Activated CD4-positive, alpha-beta T cell treated with anti-CD3 and anti-CD28 coated beads for 36 hours (primary cell): Measurements from ENCODE around the gene KRTAP24-1. TPM values are rescaled to one million over a fixed set of nuclear protein-coding genes. Genes with fewer than 3 reads are reported as not detected.

ENCODE experiments used
- ATAC-seq: fragments of 200-7000 bp; cut with Tn5 transposase; one replicate; pipeline ENCODE4 v1.10.0; 2021; ENCODE audit warnings: mild to moderate bottlenecking, moderate library complexity
- CTCF ChIA-PET: fragments of 350-600 bp; sonication (Branson Sonifier 250); formaldehyde crosslinking; loops from one replicate; lab custom pipeline; 2021; ENCODE audit warnings: antibody characterized with exemption; lab: Charles Lee
- POLR2A ChIA-PET: fragments of 350-600 bp; sonication (Branson Sonifier 250); formaldehyde crosslinking; loops from one replicate; lab custom pipeline; 2021; ENCODE audit warnings: antibody characterized with exemption, inconsistent platforms; lab: Charles Lee
- DNase-seq: peaks from one replicate; pipeline ENCODE4 v3.0.0-alpha.2; 2020
- H3K27ac Mint-ChIP-seq: one replicate; pipeline ENCODE4 v1.8.0; 2021; ENCODE audit warnings: mixed read lengths
- H3K27me3 Mint-ChIP-seq: one replicate; pipeline ENCODE4 v1.8.0; 2021; ENCODE audit warnings: mixed read lengths
- H3K36me3 Mint-ChIP-seq: one replicate; pipeline ENCODE4 v1.8.0; 2021; ENCODE audit warnings: low read depth, mixed read lengths
- H3K4me1 Mint-ChIP-seq: one replicate; pipeline ENCODE4 v1.8.0; 2021; ENCODE audit warnings: mixed read lengths
- H3K4me3 Mint-ChIP-seq: one replicate; pipeline ENCODE4 v1.8.0; 2021; ENCODE audit warnings: mild to moderate bottlenecking, moderate library complexity, mixed read lengths
- H3K9me3 Mint-ChIP-seq: one replicate; pipeline ENCODE4 v1.8.0; 2021; ENCODE audit warnings: low read depth, mixed read lengths
- intact Hi-C, 2 experiments: fragments of 100-400 bp; cut with DNase I in 1 of 2; cut with micrococcal nuclease in 1 of 2; formaldehyde crosslinking; loops; one replicate each; pipeline versions ENCODE4 v1.14.2 to v1.15.1; 2022 to 2024; cut with DNase I, micrococcal nuclease
- total RNA-seq, 2 experiments: library from RNA; stranded (reverse); gene quantifications; one replicate each; pipeline ENCODE4 v1.2.3, GENCODE V29; 2021

Gene KRTAP24-1
- total RNA-seq, 2 experiments from 2014 or later: not detected

GRCh38 chr21:30234050-30234449, 48.7 kb downstream of the KRTAP24-1 start:
- Mint-ChIP-seq H3K4me1 (no peaks in the 10 kb centered on the region), H3K36me3 (no peaks in the 10 kb centered on the region), H3K4me3 (no peak overlapping the region), H3K27me3 (no peaks in the 10 kb centered on the region), H3K27ac (no peak overlapping the region), H3K9me3 (no peaks in the 10 kb centered on the region)
- ATAC-seq (no peak), DNase-seq (no peak)
- CTCF ChIA-PET: no interaction called here
- intact Hi-C loops: no loop called here
- POLR2A ChIA-PET: no interaction called here

- no peak overlapping the region for H3K27ac Mint-ChIP-seq
- H3K4me1 Mint-ChIP-seq: no peaks in the 10 kb centered on the region
- CTCF ChIA-PET: no interaction called here
Observed at GRCh38 chr21:30233228-30234020, 49.3 kb downstream of the KRTAP24-1 start.

GRCh38 chr21:30232011-30232410, 50.7 kb downstream of the KRTAP24-1 start:
- H3K36me3 Mint-ChIP-seq: no peaks in the 10 kb centered on the region
- H3K9me3 Mint-ChIP-seq: no peaks in the 10 kb centered on the region
- ChIA-PET CTCF (no interaction called here), POLR2A (no interaction called here)
- H3K27ac Mint-ChIP-seq: no peak overlapping the region
- intact Hi-C loops: no loop called here
- ATAC-seq: no peak
- no peaks in the 10 kb centered on the region for H3K27me3 Mint-ChIP-seq
- no peak overlapping the region for H3K4me3 Mint-ChIP-seq
- no peak for DNase-seq
- no peaks in the 10 kb centered on the region for H3K4me1 Mint-ChIP-seq

More at GRCh38 chr21:30233228-30234020, 49.3 kb downstream of the KRTAP24-1 start:
- no peaks in the 10 kb centered on the region for H3K27me3 Mint-ChIP-seq
- ATAC-seq: no peak
- POLR2A ChIA-PET: no interaction called here
- H3K9me3 Mint-ChIP-seq: no peaks in the 10 kb centered on the region
- intact Hi-C loops: no loop called here
- DNase-seq: no peak
- no peak overlapping the region for H3K4me3 Mint-ChIP-seq
- no peaks in the 10 kb centered on the region for H3K36me3 Mint-ChIP-seq

Other genes with a start within 250 kb of the KRTAP24-1 start
- not detected for gene CLDN17, start 116.1 kb downstream of the KRTAP24-1 start, total RNA-seq
- not detected for gene CLDN8, start 66.9 kb downstream of the KRTAP24-1 start, total RNA-seq
- not detected for gene KRTAP25-1, start 6.6 kb upstream of the KRTAP24-1 start, total RNA-seq
- gene KRTAP26-1, start 37.4 kb upstream of the KRTAP24-1 start, total RNA-seq: not detected
- not detected for gene KRTAP27-1, start 54.7 kb upstream of the KRTAP24-1 start, total RNA-seq
- not detected for gene KRTAP23-1, start 65.7 kb upstream of the KRTAP24-1 start, total RNA-seq
- gene KRTAP13-2, start 89.3 kb upstream of the KRTAP24-1 start, total RNA-seq: not detected
- not detected for gene KRTAP13-1, start 113.1 kb upstream of the KRTAP24-1 start, total RNA-seq
- gene KRTAP13-3, start 143.0 kb upstream of the KRTAP24-1 start, total RNA-seq: not detected
- gene KRTAP13-4, start 147.3 kb upstream of the KRTAP24-1 start, total RNA-seq: not detected
- gene KRTAP15-1, start 157.3 kb upstream of the KRTAP24-1 start, total RNA-seq: not detected
- not detected for gene KRTAP19-1, start 197.4 kb upstream of the KRTAP24-1 start, total RNA-seq
- not detected for gene KRTAP19-2, start 204.5 kb upstream of the KRTAP24-1 start, total RNA-seq
- gene KRTAP19-3, start 209.1 kb upstream of the KRTAP24-1 start, total RNA-seq: not detected
- gene KRTAP19-4, start 214.2 kb upstream of the KRTAP24-1 start, total RNA-seq: not detected
- not detected for gene KRTAP19-5, start 219.2 kb upstream of the KRTAP24-1 start, total RNA-seq